ENCODE measurements around the gene UFD1.

Gene UFD1

GRCh38 chr22:19515654-19516377 lies 36.8 kb upstream of the UFD1 start:
- no peak overlapping the region for H3K4me3 ChIP-seq (ENCODE audit: low read depth, low read length)
- no peak for TF ChIP-seq CTCF (conservative IDR thresholded peaks at IDR 0.05; ENCODE audit: low read depth, low read length)
- no peak for DNase-seq (ENCODE audit: low read depth)

GRCh38 chr22:19514831-19515565 lies 36.0 kb upstream of the UFD1 start:
- H3K4me3 ChIP-seq (ENCODE audit: low read depth, low read length), result no peak overlapping the region
- peak; percentile 54 for DNase-seq (ENCODE audit: low read depth)
- TF ChIP-seq CTCF (conservative IDR thresholded peaks at IDR 0.05; ENCODE audit: low read depth, low read length), result no peak

- DNase-seq (ENCODE audit: low read depth), result no peak
- TF ChIP-seq CTCF (conservative IDR thresholded peaks at IDR 0.05; ENCODE audit: low read depth, low read length), result no peak
- no peak overlapping the region for H3K4me3 ChIP-seq (ENCODE audit: low read depth, low read length)
These were observed 34.8 kb upstream of the UFD1 start for GRCh38 chr22:19513823-19514222.

- no peak for TF ChIP-seq CTCF (conservative IDR thresholded peaks at IDR 0.05; ENCODE audit: low read depth, low read length)
- no peak for DNase-seq (ENCODE audit: low read depth)
- no peak overlapping the region for H3K4me3 ChIP-seq (ENCODE audit: low read depth, low read length)
These were observed 31.9 kb upstream of the UFD1 start for GRCh38 chr22:19510919-19511341.

- H3K4me3 ChIP-seq (ENCODE audit: low read depth, low read length), result no peak overlapping the region
- TF ChIP-seq CTCF (conservative IDR thresholded peaks at IDR 0.05; ENCODE audit: low read depth, low read length), result no peak
- no peak for DNase-seq (ENCODE audit: low read depth)
These were observed 30.9 kb upstream of the UFD1 start for GRCh38 chr22:19509923-19510322.

GRCh38 chr22:19509191-19509590 lies 30.2 kb upstream of the UFD1 start:
- no peak for DNase-seq (ENCODE audit: low read depth)
- no peak for TF ChIP-seq CTCF (conservative IDR thresholded peaks at IDR 0.05; ENCODE audit: low read depth, low read length)
- H3K4me3 ChIP-seq (ENCODE audit: low read depth, low read length), result no peak overlapping the region

Data from choroid plexus epithelial cell (primary cell).